ENCODE results near the gene SH3RF3.

Gene SH3RF3

DNA sequence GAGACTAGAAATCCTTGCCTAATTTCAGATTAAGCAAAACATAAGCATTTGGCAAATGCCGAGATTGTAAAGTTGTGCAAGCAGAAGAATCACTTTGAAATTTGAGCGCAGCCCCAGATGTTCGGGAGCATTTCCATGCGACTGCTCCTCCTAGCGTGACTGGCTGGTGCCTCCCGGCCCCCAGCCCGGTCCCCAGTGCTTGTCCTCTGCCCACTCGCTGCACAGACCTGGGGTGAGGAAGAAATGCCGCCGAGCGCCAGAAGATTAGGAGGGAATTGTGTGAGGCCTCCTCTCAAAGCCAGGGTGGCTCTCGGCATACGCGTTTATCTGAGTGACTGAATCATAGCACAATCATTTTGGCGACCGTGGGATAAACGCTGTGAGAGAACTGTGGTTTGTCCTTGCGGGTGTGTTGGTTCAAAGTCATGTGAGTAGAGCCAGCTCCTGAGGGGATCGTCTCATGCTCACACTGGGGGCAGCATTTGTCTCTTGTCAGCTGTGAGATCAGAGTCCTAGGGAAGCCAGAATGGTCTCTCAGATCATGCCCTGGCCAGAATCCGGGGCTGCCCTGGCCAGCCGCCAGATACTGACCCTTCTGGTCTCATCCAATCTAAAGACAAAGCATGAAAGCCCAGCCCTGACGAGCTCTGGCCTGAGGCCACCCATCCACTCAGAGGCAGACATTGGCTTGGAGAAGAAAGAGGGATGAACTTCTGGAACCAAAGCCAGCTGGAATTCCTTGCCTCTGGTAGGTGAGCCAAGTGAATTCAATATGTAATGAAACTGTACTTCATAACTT, 189.3 kb downstream of the SH3RF3 start:
- DNase-seq, result no peak

DNA sequence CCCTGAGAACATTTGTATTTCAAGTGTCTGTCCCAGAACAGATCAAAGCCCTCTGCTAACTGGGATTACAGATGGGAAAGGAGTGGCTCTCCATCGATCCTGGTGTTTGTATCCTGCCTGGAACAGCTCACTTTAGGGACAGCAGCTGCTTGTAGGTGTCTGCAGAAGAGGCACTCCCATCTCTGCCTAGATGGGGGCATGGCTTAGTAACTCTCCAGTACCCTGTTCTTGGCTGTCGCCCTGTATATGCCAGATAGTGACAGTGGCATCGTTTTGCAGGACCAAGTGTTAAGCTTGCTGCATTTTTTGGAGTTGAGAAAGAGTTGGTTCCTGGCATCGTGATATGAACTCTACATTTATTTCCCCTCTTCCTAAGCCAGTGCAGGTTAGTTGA, 189.9 kb downstream of the SH3RF3 start:
- DNase-seq, result no peak

DNA sequence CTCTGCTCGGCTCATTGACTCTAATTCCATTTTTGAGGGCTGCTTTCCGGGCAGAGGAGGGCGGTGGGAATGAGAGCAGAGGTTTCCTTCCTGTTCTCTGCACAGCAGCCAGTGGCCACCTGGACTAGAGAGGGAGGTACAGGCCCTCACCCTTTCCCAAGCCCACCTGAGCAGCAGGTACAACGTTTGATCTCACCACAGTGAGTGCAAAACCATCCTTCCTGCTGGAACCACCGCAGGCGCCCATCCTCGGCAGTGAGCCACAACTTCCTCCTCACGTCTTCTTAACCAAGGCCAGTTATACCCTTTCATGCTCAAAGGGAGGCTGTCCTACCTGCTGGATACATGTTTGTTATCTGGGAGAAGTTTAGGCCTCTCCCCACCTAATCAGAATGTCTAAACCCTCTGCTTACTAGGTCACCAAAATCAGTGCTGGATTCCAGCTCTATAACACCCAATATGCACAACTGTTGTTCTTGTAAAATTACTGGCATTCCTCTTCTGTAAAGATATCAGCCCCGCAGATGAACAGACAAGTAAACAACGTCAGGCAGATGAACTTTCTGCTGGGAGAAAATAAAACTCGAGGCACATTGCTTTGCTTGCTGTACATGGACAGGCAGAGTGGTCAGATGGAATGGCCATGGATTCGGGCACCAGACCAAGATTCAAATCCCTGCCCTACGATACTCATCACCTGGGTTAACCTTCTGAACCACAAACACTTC, 191.4 kb downstream of the SH3RF3 start:
- no peak for DNase-seq

DNA sequence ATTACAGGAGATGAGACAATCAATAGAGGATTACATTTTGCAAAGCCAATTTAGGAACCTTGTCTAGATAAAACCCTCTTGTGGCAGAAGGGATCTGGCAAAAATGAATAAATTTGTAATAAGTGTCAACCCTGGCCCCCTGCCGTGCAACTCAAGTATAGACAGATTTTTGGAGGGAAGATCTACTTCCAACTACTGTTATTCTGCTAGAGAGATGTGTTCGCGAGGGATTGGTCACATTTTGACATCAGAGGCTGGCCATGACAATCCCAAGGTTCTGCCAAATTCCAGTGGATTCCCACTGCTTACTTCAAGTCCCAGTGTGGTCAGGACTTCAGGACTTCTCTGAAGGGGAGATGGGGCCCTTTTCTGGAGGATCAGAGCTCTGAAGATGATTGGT, 192.6 kb downstream of the SH3RF3 start:
- no peak for DNase-seq

DNA sequence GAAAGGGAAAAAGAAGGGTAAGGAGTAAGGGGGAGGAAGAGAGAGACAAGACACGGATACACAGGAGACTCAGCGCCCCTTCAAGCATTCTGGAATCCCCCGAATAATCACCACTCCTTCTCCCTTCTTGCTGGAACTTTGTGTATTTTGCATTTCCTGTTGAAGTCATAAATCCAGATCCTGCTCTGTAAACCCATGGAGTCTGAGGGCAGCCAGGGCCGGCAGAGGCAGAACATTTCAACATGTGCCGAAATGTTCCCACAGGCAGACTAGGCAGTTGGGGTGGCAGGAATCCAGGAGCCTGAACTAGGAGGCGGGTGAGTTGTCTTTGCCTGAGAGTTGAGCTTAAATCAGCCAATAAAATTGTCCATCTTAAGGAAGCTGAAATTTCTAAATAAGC, 193.1 kb downstream of the SH3RF3 start:
- DNase-seq, result no peak

DNA sequence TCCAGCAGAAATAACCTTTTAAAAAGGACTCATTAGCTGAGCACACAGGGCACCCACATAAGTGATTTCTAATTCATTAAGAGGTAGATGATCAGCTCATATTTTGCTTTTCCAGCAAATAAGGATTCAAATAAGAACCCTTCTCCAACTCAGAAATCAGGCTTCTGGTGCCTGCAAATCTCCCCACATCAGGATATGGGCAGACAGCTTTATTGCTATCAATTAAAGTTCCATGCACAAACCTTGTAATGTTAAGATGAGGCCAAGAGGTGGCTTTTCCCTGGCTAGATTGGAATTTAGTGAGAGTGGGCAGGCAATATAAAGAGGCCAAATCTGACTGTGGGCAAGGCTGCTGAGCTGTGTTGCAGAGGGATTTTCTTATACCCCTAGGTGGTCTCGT, 193.6 kb downstream of the SH3RF3 start:
- DNase-seq, result no peak

DNA sequence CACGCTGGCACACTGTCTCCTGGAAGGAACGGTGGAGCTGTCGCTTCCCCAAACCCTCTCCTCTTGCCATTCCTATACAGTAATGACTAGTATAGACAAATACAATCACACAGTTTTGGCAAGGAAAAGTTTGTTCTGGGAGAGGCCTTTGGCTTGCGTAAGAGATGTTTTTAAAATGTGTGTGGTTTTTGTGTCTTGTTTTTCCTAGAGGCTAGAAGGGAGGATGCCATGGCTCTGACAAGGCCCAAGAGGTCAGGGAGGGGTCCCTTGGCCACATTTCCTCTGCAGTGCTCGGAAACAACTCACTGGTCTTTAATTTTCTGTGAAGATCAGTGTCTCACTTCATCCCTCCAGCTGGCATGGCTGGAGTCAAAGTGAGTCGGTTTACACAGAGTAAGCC, 195.9 kb downstream of the SH3RF3 start:
- DNase-seq, result no peak

DNA sequence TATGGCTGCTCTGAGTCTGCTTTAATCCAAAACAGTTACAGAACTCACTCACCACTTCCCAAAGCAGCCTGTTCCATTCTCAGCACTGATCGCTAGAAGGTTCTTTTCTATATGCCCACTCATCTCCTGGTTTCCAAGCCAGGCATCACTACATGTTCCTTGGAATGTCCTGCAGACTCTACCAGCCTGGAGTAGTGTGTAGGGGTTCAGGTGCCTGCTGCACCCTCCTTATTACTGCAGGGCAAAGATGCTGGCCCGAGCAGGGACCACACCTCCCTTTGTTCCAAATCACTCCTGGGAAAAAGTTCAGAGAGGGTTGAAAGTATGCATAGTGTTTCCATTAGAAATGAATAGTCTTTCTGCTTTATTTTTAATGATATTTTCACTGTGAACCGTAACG, 196.6 kb downstream of the SH3RF3 start:
- no peak for DNase-seq

DNA sequence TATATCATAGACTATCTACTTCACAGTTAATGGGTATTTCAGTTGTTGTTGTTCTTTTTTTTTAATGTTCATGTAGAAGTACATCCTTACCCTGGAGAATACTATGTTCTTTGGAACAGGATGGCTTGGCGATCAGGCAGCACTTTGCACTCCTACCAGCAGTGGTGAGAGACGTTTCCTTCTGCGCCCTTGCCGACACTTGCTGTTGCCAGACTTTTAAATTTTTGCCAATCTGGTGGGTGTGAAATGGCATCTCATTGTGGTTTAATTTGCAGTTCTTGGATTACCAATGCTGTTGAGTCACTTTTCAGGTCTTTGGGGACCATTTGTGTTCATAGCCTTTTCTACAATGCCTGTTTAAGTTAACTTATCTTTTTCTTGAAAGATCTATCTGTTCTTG, 197.3 kb downstream of the SH3RF3 start:
- no peak for DNase-seq

DNA sequence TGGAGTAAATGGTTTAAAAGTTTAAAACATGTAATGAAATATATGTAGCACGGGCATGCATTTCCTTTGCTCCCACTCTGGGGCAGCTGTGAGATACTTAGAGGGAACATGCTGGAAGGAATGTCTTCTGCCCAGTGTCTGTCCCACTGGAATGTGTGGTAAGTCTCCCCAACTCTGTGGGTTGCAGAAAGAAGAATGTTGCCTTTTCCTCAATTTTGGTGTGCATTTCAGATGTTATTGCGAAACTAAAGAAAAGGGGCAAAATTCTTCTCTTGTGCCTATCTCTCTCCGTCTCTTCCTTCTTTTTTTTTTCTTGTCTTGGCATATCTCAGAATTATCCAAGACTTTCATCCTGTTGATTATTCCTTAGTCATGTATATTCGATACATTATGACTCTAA, 201.1 kb downstream of the SH3RF3 start:
- DNase-seq, result no peak

DNA sequence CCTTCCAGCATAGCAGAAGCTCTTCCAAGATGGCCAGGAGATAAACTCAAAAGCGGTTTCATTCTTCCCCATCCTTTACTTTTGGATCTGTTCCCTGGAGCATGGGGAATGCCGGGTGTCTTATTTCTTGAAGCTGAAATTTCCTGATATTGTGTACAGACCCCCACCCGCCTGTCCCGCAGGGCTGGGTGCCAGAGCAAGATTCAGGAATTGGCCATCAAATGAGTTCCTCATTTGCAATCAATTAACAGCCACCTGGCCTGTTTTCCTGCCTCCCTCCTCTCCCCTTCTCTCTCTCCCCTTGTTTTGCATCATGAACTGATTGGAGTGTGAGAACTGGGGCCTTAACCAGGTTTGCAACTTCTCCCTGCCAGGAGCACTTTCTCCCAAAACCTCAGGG, 202.1 kb downstream of the SH3RF3 start:
- DNase-seq, result no peak

DNA sequence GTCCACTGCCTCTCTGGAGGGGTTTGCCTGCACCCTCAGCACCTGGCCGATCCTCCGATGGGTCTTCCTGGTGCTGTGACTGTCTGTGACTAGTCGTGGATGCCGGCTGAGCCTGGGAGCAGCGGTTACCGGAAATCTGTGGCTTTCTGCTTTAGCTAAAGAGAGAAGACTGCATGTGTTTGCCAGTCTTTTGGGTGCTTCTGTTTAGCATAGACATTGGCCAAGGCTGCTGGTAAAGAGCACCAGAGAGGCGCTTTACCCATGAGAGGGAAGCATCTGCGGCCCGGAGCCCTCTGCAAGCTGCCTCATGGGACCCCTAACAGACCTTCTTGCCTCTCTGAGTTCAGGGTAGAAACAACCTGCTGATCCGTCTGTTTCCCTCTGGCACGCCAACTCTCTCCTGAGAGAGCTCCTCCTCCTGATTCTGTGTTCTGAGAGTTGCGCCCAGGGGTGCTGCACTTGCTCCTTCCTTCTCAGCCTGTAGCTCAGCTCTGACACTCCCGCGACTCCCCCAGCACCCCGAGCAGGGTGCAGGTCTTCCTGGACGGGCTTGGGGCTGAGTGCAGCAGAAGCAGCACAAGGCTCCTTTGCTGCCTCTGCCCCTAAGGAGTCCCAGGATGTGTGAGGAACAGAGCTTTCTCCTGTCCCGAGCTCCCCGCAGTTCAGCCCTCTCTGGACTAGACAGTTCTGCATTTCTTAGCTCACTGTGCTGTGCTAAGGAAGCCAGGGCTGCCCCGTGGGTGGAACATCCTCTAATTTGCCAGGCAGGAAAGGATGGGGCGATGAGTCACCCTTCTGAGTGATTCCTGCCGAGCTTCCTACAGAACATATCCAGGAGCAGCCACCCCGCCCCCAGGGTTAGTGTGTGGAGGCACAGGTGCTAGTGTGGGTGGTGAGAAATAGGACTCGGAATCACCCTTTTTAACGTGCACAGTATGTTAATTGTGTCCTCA, 203.2 kb downstream of the SH3RF3 start:
- DNase-seq, result no peak

DNA sequence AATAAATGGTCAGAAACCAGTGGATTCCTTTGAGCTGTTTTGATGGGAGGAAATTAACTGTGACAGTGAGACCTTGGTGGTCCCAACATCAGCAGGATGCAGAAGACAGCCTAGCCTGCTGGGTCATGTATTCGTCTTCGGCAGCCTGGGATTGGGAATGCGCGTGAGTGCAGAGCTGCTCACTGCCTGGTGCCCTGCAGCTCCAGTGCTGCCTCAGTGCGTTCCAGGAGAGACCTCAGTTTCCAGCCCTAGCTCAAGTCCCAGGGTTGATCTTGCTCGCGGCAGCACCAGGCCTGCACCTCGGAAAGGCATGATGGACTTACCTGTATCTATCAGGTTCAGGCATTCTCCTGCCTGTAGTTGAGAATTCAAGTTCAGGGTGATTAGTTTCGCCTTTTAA, 203.9 kb downstream of the SH3RF3 start:
- no peak for DNase-seq

DNA sequence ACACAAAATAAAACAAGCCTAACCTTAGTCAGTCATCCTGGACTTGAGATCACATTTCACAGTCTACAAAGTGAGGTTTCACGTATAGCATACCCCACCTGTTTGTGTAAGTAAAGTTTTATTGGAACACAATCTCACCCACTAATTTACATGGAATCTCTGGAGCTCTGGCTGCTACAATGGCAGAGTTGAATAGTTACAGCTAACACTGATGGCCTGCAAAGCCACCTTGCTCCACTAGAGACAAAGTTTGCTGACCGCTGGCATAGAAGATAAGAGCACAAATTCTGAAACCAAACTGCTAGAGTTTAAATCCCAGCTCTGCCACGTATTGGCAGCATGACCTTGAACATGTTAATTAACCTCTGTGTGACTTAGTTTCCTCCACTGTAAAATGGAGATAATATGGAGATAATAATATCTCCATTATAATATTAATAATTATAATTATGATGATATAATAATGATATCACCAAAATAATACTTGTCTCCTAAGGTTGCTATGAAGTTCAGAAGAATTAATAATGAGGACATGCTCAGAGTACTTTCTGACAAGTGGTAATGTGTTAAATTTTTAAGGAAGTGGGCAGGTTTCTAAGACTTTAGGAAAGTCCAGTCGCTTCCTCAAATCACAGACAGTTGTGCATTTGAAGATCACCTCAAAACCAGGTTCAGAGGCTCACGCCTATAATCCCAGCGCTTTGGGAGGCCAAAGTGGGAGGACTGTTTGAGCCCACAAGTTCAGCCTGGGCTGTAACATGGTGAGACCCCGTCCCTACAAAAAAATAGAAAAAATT, 204.6 kb downstream of the SH3RF3 start:
- DNase-seq, result no peak

DNA sequence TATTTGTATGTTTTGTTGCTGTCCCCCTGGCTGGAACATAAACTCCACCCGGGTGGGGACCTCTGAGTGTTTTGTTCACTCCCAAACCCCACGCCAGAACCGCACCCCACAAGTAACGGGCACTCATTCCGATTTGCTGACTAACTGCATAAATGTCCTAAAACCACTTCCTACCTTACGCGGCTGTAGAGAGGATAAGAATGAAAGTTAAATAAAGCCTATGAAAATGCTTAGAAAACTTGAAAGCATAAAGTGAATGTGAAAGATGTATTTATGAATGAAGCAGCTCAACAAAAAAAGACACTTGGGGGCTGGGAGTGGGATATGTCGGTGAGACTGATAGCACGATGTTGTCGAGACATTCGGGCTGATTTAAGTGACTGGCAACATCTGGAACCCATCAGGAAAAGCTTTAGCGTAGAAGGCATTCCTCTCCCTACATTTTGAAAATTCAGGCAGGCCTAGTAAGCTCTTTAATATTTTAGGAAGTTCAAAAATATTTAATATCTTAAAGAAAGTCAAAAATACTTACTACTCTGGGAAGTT, 206.7 kb downstream of the SH3RF3 start:
- no peak for DNase-seq

DNA sequence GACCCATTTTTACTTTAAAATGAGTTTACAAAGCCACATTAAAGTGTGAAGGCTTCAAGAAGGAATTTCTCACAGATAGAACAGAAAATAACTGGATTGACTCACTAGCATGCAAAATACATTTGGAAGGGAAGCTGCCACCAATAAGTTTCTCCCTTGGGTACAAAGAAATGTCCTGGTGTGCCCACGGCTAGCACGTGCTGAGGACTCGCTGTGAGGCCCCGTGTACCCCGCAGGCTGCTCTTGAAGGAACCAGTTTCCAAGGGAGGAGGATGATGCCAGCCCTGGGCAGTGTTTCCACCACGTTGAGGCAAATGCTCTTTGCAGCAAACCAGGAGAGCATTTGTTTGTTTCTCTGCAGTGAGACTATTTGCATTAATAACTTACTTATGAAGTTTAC, 207.3 kb downstream of the SH3RF3 start:
- no peak for DNase-seq

DNA sequence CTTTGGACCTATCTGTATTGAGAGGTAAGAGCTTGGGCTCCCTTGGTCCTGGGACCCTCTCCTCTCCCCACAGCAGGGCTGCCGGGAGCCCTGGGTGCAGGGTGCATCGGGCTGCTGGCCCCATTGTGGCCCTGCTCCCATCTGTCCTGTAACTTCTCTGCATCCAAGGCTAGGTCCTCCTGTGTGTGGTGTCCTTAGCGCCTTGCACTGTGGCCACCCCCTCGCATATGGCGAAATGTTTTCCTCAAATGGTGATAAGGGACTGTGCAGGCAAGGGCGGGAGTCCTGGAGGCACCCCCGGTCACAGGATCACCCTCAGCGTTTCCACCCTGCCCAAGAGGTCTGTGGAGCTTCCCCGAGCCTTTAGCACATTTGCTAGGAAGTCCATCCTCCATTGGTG, 208.2 kb downstream of the SH3RF3 start:
- DNase-seq, result no peak

DNA sequence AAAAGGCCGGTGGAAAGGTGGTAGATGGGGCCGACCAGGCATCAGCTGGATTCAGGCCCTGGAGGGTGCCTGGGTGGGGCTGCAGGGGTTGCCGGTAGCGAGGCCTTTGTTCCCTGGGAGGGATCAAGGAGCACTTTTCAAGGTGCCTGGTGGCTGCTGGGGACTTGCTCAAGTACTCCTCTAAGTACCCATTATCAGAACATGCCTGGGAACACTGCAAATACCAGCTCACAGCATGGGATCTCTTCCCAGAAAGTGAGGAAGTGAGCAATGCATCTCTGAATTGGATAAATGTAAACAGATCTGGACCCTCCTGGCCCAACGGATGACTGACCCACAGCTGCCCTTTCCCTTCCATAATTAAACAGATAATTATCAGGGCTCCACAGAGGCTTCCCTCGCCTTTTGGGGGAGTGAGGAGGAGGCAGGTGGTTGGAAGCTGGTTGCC, 210.5 kb downstream of the SH3RF3 start:
- no peak for DNase-seq

DNA sequence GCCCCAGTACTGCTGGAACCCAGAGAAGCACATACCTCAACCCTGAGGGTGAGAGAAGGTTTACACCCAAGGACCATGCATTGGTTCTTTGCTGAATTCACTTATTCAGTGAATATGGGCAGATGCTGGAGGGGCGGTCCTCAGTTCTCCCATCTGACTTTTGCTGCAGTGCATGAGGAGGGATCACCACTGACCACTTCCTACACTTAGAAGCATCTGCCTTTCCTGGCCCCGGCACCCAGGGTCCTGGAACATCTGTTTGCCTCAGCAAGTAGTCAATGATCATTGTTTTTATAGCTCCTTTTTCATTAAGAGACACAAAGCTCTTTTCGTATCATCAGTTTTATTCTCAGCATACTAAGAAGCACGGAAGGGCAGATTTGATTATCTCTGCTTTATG, 211.4 kb downstream of the SH3RF3 start:
- DNase-seq, result no peak

DNA sequence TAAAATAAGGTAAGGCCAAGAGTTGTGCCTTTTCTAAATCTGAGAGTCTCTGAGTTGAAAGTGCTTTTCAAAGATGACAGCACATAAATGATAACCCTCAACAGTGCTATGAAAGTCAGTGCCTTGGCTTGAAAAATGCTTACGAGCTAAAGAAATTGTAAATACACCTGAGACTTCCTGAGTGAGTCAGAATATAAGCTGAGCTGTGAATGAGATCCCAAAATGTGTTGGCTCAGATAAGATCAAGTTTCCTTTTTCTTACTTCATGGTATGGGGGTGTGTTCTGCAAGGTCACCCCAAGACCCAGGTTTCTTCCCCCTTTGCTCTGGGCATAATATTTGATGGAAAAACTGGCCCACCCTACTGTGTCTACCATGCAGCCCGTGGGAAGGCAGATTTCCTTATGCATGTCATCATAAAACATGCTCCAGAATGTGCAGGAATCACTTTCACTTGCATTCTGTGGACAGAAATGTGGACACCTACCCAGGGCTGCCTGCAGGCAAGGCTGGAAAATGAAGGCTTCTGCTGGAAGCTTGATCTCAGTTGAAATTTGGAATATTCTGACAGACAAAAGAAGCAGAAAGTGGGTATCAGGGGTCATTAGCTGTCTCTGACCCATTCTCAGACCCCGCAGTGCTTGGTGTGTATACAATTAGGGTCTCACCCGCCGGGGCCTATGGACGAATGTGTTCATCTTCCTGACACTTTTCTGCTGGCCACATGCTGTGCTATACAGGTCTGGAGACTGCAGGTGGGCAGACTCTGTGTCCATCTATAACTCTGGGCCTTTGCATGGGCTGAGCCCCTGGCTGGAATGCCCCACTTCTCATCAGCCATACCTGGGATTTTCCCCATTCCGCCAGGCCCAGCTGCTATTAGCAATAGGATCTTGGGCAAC, 212.6 kb downstream of the SH3RF3 start:
- DNase-seq, result no peak

DNA sequence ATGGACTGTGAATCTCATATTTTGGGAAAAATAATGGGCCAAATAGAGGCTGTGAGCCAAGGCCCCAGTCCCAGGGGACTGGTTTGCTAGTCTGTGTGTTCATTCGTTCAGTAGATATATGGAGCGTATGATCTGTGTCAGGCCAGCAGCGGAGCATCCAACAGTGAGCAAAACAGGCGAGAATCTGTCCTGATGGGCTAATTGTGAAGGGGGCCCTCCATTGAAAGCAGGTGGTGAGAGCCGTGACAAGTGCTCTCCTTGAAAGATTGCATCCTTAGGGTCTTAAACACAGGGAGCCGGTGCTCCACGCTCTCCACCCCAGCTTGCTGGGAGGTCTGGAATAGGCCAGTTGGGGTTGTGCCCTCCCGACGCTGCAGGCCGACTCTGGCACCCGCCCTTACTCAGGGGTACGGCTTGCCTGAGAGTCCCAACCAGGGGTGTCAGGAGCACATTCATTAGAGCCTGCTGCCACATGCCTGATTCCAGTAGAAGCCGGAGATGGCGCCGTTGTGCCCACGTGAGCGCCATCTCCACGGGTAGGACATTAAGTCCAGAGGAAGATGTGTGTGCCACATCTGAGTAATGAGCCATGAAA, 213.3 kb downstream of the SH3RF3 start:
- DNase-seq, result no peak

All from NCI-H1417 treated with DMSO at 0.1 percent for 48 hours (cell line).